GM23248 (cell line): ENCODE data around the gene CATSPER4.

ENCODE experiments used
- EZH2 ChIP-seq: fragments of 200-600 bp; sonication (generic); IDR thresholded peaks from 2 replicates; pipeline ENCODE4 v1.6.1; 2018; ENCODE audit warnings: antibody characterized with exemption, mild to moderate bottlenecking; ENCODE audit not compliant: insufficient read depth, poor library complexity, severe bottlenecking
- EZH2phosphoT487 ChIP-seq: fragments of 200-600 bp; sonication (generic); IDR thresholded peaks from 2 replicates; pipeline ENCODE4 v1.6.1; 2018; ENCODE audit warnings: antibody characterized with exemption, moderate library complexity, mild to moderate bottlenecking, low read depth; ENCODE audit not compliant: insufficient read depth

DNA sequence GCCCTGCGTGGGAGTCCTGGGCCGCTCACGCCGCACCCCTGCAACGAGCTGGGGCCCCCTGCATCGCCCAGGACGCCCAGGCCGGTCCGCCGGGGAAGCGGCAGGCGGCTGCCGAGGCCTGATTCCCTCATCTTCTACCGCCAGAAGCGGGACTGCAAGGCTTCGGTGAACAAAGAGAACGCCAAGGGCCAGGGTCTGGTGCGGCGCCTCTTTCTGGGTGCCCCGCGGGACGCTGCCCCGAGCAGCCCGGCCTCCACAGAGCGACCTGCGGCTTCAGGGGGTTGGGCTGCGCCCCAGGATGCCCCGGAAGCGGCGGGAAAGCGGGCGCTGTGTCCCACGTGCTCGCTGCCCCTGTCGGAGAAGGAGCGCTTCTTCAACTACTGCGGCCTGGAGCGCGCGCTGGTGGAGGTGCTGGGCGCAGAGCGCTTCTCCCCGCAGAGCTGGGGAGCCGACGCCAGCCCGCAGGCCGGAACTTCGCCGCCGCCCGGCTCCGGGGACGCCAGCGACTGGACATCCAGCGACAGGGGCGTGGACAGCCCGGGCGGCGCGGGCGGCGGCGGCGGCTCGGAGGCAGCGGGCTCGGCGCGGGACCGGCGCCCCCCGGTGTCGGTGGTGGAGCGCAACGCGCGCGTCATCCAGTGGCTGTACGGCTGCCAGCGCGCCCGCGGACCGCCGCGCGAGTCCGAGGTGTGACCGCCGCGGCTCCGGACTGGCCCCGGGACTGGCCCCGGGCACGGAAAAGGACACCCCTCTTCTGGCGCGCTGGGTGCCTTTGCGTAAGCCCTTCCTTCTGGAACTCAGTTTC, 28.8 kb upstream of the CATSPER4 start:
- TF ChIP-seq EZH2phosphoT487 = no peak
- no peak for TF ChIP-seq EZH2
